Lower leg skin (tissue), 4 donors: ENCODE data around the gene RUNX2. TPM values are rescaled to one million over a fixed set of nuclear protein-coding genes. Genes with fewer than 3 reads are reported as not detected.
"Not testable (repeated sequence)": the region's sequence is repeated elsewhere in the genome, so short reads cannot be mapped to it uniquely, and the experiment has no call there.

Source experiments
- DNase-seq, 2 donors: peaks; one replicate each; pipeline ENCODE4 v3.0.0-alpha.2; 2019; ENCODE audit warnings: low spot score in 2 of 2
- H3K4me3 ChIP-seq: fragments of 200-600 bp; sonication (generic); 2 replicates; pipeline ENCODE4 v1.5.1; 2017; ENCODE audit warnings: mild to moderate bottlenecking, low read depth; ENCODE audit not compliant: poor library complexity, severe bottlenecking
- POLR2A ChIP-seq, 2 donors: fragments of 450-650 bp; IDR thresholded peaks; one replicate each; pipeline ENCODE4 v1.6.1; 2016 to 2017; ENCODE audit warnings: antibody characterized with exemption in 2 of 2, mild to moderate bottlenecking in 1 of 2, moderate library complexity in 1 of 2
- WGBS, 2 donors: methylation state at CpG; one replicate each; pipeline ENCODE4 v1.1.5; 2018; 5-methylcytosine and 5-hydroxymethylcytosine counted together
- intact Hi-C: fragments of 100-400 bp; cut with DNase I; formaldehyde crosslinking; loops from one replicate; pipeline ENCODE4 v1.15.0; 2023; ENCODE audit warnings: low total_unique reads
- total RNA-seq, 4 donors: library from RNA; depleted of rRNA; stranded (reverse); fragments of >200 nt; gene quantifications; one replicate each; pipeline ENCODE4 v1.1.0, GENCODE V29; 2016
- TF ChIP-seq, protein P1 (sequence below), 3 donors: fragments of 450-650 bp; IDR thresholded peaks; one replicate each; pipeline ENCODE4 v1.5.1; 2016; ENCODE audit warnings: antibody characterized with exemption in 3 of 3, mild to moderate bottlenecking in 3 of 3, moderate library complexity in 2 of 3

Gene RUNX2
- total RNA-seq, 4 donors from 2014 or later, result 1.8 to 4.8 (median 3.1) TPM

- no peak for DNase-seq
- intact Hi-C loops, result no loop called here
- 91 to 93% methylated on average over 2 of the region's 2 CpGs for WGBS, 2 donors
- no peak overlapping the region for H3K4me3 ChIP-seq
- TF ChIP-seq POLR2A (IDR thresholded peaks at IDR 0.05), result no peak
- TF ChIP-seq, protein P1, sequence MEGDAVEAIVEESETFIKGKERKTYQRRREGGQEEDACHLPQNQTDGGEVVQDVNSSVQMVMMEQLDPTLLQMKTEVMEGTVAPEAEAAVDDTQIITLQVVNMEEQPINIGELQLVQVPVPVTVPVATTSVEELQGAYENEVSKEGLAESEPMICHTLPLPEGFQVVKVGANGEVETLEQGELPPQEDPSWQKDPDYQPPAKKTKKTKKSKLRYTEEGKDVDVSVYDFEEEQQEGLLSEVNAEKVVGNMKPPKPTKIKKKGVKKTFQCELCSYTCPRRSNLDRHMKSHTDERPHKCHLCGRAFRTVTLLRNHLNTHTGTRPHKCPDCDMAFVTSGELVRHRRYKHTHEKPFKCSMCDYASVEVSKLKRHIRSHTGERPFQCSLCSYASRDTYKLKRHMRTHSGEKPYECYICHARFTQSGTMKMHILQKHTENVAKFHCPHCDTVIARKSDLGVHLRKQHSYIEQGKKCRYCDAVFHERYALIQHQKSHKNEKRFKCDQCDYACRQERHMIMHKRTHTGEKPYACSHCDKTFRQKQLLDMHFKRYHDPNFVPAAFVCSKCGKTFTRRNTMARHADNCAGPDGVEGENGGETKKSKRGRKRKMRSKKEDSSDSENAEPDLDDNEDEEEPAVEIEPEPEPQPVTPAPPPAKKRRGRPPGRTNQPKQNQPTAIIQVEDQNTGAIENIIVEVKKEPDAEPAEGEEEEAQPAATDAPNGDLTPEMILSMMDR (IDR thresholded peaks at IDR 0.05), result no peak
Measured at GRCh38 chr6:45557454-45557853, 229.3 kb downstream of the RUNX2 start.

GRCh38 chr6:45558858-45559257 is 230.7 kb downstream of the RUNX2 start:
- TF ChIP-seq, protein P1 (IDR thresholded peaks at IDR 0.05), result no peak
- TF ChIP-seq POLR2A (IDR thresholded peaks at IDR 0.05), result no peak
- H3K4me3 ChIP-seq, result no peak overlapping the region
- intact Hi-C loops, result no loop called here

DNA sequence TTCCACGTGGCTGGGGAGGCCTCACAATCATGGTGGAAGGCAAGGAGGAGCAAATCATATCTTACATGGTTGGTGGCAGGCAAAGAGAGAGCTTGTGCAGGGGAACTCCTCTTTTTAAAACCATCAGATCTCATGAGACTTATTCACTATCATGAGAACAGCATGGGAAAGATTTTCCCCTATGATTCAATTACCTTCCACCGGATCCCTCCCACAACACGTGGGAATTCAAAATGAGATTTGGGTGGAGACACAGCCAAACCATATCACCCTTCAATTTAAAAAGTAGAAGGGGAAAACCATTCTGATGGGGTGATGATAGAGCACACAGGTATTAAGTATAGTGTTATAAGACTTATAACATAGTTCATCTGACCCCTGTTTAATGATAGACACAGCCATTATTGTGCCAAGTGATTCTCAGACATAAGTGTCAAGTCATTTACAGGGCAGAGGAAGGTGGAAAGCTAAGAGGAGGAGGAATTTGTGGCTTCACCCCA is 232.2 kb downstream of the RUNX2 start:
- DNase-seq, intact Hi-C loops, H3K4me3 ChIP-seq: not testable (repeated sequence)
- 79 to 83% methylated on average over 3 of the region's 3 CpGs for WGBS, 2 donors

More at GRCh38 chr6:45558858-45559257, 230.7 kb downstream of the RUNX2 start:
- DNase-seq, result no peak

DNA sequence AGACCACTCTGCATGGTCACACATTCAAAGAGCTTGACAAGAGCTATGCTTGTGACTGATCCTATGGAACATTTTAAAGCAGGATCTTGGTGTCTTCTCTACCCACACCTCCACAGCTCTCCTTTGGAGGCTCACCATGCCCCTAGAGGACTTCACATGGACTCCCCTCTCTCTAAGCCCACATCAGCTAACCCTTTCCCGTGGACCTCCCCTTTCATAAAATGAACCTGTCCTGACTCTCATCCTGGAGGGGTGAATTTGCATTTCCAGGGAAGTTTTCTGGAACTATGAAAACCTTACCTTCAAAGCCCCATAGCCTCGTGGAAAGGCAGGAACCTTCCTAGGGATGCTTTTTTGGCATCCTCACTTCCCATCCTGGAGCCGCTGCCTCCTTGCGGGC is 234.0 kb downstream of the RUNX2 start:
- TF ChIP-seq, protein P1 (IDR thresholded peaks at IDR 0.05), result no peak
- no peak for TF ChIP-seq POLR2A (IDR thresholded peaks at IDR 0.05)
- H3K4me3 ChIP-seq, result no peak overlapping the region
- 87% methylated on average over 4 of the region's 4 CpGs for WGBS, 2 donors
- intact Hi-C loops, result no loop called here
- no peak for DNase-seq

DNA sequence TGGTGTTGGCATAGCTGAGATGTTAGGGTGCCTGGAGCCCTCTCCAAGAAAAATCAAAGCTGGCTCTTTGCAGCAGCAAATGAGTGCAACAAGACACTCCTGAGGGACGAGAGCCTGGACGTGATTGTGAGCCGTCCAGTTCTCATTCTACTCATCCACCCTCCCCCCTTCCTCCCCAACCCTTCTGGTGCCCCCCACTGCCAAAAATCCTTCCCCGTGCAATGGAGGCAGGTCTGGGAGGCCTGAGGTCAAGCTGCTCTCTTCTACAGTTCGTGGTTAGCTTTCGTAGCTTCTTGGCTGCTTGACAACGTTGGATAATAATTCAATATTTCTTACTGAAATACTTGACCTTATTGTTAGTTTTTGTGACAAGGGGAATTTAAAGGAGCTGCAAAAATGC is 234.9 kb downstream of the RUNX2 start:
- H3K4me3 ChIP-seq, result no peak overlapping the region
- WGBS, 2 donors, result 54 to 65% methylated on average over 7 of the region's 7 CpGs
- intact Hi-C loops, result no loop called here
- no peak for TF ChIP-seq POLR2A (IDR thresholded peaks at IDR 0.05)
- TF ChIP-seq, protein P1 (IDR thresholded peaks at IDR 0.05), result no peak
- DNase-seq, result no peak

GRCh38 chr6:45563844-45564243 is 235.7 kb downstream of the RUNX2 start:
- no peak for DNase-seq

More at GRCh38 chr6:45563844-45564243, 235.7 kb downstream of the RUNX2 start:
- intact Hi-C loops, result no loop called here
- no peak overlapping the region for H3K4me3 ChIP-seq
- TF ChIP-seq, protein P1 (IDR thresholded peaks at IDR 0.05), result no peak
- TF ChIP-seq POLR2A (IDR thresholded peaks at IDR 0.05), result no peak
- WGBS, 2 donors, result 94 to 95% methylated on average over 2 of the region's 2 CpGs
